Neural cell (in vitro differentiated cells): Measurements from ENCODE around the gene RALGPS1.

Experiments
- CTCF ChIP-seq: fragments of 450-650 bp; IDR thresholded peaks from 2 replicates; pipeline ENCODE4 v1.5.1; 2014; ENCODE audit warnings: antibody characterized with exemption, mild to moderate bottlenecking, moderate library complexity; ENCODE audit not compliant: poor library complexity, severe bottlenecking
- EP300 ChIP-seq: fragments of 450-650 bp; conservative IDR thresholded peaks from 2 replicates; pipeline ENCODE4 v1.6.1; 2014; ENCODE audit warnings: antibody characterized with exemption, mild to moderate bottlenecking, moderate library complexity; ENCODE audit not compliant: poor library complexity, severe bottlenecking
- EZH2 ChIP-seq: fragments of 200-600, 300-800 bp; shearing (Covaris generic), sonication (generic); IDR thresholded peaks from 2 replicates; pipeline ENCODE4 v1.6.1; 2014; ENCODE audit warnings: antibody characterized with exemption, low read length, borderline replicate concordance, mild to moderate bottlenecking; ENCODE audit not compliant: insufficient read depth, poor library complexity, severe bottlenecking
- MXI1 ChIP-seq: fragments of 450-650 bp; conservative IDR thresholded peaks from 2 replicates; pipeline ENCODE4 v1.6.1; 2014; ENCODE audit warnings: antibody characterized with exemption, mild to moderate bottlenecking; ENCODE audit not compliant: poor library complexity, severe bottlenecking
- POLR2AphosphoS5 ChIP-seq: IDR thresholded peaks from 2 replicates; pipeline ENCODE4 v1.6.1; 2012
- RAD21 ChIP-seq: fragments of 450-650 bp; conservative IDR thresholded peaks from 2 replicates; pipeline ENCODE4 v1.6.1; 2014; ENCODE audit warnings: antibody characterized with exemption, mild to moderate bottlenecking, moderate library complexity
- SMC3 ChIP-seq: fragments of 450-650 bp; conservative IDR thresholded peaks from 2 replicates; pipeline ENCODE4 v1.6.1; 2014; ENCODE audit warnings: antibody characterized with exemption, mild to moderate bottlenecking, moderate library complexity; ENCODE audit not compliant: poor library complexity
- TAF1 ChIP-seq: IDR thresholded peaks from 2 replicates; pipeline ENCODE4 v1.6.1; 2012; ENCODE audit warnings: low read depth
- TF ChIP-seq, protein P1 (sequence below): IDR thresholded peaks from 2 replicates; pipeline ENCODE4 v1.6.1; 2012; ENCODE audit warnings: borderline replicate concordance

DNA sequence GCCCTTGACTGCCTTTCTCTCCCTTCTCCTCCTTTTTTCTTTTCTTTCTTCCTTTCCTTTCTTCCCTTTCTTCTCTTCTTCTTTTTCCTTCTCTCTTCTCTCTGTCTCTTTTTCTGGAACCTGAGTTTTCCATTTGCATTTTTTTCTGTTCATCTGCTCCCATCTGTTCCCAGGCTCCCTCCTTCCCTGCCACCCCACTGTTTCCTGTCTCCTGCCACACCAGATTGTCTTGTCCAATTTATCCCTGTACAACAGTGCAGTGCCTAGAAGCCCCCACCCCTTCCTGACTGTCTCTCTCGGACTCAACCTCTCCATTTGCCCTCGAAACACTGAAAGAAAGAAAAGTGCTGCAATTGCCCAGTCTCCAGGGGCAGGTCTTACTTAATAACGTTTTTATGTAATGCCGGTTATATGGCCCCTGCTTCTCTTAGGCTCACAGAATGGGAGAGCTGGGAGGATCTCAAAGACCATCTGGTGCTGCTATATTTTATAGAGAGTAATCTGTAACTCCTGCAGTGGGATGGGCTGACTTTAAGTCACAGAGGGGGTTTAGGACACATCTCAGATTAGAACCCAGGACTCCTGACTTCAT is 101.4 kb downstream of the RALGPS1 start:
- TF ChIP-seq CTCF (no peak), POLR2AphosphoS5 (no peak), MXI1 (no peak), EZH2 (no peak), EP300 (no peak), RAD21 (no peak), TAF1 (no peak), SMC3 (no peak)
- TF ChIP-seq, protein P1, sequence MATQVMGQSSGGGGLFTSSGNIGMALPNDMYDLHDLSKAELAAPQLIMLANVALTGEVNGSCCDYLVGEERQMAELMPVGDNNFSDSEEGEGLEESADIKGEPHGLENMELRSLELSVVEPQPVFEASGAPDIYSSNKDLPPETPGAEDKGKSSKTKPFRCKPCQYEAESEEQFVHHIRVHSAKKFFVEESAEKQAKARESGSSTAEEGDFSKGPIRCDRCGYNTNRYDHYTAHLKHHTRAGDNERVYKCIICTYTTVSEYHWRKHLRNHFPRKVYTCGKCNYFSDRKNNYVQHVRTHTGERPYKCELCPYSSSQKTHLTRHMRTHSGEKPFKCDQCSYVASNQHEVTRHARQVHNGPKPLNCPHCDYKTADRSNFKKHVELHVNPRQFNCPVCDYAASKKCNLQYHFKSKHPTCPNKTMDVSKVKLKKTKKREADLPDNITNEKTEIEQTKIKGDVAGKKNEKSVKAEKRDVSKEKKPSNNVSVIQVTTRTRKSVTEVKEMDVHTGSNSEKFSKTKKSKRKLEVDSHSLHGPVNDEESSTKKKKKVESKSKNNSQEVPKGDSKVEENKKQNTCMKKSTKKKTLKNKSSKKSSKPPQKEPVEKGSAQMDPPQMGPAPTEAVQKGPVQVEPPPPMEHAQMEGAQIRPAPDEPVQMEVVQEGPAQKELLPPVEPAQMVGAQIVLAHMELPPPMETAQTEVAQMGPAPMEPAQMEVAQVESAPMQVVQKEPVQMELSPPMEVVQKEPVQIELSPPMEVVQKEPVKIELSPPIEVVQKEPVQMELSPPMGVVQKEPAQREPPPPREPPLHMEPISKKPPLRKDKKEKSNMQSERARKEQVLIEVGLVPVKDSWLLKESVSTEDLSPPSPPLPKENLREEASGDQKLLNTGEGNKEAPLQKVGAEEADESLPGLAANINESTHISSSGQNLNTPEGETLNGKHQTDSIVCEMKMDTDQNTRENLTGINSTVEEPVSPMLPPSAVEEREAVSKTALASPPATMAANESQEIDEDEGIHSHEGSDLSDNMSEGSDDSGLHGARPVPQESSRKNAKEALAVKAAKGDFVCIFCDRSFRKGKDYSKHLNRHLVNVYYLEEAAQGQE: no peak
